Measurements from ENCODE around the gene ACY1. TPM values are rescaled to one million over a fixed set of nuclear protein-coding genes. Genes with fewer than 3 reads are reported as not detected.
A peak's percentile ranks its signal among the peaks of the same experiment; 100 is the strongest.

ACY1 gene
- total RNA-seq, 1 donor from 2014 or later, result 59.4 TPM

DNA sequence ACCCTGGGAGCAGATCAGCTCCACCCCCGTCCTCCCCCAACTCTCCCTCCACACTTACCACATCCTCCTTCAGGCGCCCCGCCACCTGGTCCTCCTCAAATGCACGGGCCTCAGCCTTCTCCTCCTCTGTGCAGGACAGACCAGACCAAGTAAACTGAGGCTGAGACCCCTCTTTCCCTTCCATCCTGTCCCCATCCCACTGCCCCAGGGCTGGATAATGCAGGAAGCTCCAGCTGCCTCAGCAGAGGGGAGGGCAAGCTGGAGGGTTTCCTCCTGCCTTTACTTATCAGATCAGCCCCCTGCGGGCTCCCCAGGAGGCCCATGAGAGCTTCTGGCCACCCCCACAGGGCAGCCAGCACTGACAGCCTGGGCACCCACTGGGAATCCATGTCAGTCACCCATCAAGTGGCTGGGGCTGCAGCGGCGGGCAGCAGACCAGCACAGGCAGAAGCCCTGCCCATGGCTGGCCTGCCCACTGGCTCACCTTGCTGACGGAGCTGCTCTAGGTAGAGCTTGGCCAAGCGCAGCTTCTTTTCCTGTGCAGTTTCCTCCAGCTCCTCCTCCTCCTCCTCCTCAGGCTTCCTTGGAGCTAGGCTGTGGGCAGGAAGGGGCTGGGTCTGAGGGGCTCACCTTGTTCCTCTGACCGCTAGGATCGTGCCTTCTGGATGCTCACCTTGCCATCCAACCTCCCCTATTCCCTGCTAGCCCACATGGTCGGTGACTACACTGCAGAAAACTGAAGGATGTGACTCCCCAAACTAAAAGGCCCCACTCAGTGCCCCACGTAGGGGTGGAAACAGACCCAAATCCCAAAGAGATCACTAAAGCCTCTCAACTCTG, 45.5 kb upstream of the ACY1 start:
- DNase-seq (ENCODE audit: low read depth), result no peak
- no peaks in the 10 kb centered on the region for H3K27me3 ChIP-seq (ENCODE audit: control insufficient read depth, insufficient read depth, low read length)
- TF ChIP-seq, protein P1, sequence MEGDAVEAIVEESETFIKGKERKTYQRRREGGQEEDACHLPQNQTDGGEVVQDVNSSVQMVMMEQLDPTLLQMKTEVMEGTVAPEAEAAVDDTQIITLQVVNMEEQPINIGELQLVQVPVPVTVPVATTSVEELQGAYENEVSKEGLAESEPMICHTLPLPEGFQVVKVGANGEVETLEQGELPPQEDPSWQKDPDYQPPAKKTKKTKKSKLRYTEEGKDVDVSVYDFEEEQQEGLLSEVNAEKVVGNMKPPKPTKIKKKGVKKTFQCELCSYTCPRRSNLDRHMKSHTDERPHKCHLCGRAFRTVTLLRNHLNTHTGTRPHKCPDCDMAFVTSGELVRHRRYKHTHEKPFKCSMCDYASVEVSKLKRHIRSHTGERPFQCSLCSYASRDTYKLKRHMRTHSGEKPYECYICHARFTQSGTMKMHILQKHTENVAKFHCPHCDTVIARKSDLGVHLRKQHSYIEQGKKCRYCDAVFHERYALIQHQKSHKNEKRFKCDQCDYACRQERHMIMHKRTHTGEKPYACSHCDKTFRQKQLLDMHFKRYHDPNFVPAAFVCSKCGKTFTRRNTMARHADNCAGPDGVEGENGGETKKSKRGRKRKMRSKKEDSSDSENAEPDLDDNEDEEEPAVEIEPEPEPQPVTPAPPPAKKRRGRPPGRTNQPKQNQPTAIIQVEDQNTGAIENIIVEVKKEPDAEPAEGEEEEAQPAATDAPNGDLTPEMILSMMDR (IDR thresholded peaks at IDR 0.05; ENCODE audit: insufficient read depth, low read length, poor library complexity, severe bottlenecking), result no peak
- peaks cover 8% of the 10 kb centered on the region for H3K36me3 ChIP-seq (ENCODE audit: control insufficient read depth, insufficient read depth, low read length)
- H3K4me3 ChIP-seq (ENCODE audit: low read depth, low read length), result no peak overlapping the region

DNA sequence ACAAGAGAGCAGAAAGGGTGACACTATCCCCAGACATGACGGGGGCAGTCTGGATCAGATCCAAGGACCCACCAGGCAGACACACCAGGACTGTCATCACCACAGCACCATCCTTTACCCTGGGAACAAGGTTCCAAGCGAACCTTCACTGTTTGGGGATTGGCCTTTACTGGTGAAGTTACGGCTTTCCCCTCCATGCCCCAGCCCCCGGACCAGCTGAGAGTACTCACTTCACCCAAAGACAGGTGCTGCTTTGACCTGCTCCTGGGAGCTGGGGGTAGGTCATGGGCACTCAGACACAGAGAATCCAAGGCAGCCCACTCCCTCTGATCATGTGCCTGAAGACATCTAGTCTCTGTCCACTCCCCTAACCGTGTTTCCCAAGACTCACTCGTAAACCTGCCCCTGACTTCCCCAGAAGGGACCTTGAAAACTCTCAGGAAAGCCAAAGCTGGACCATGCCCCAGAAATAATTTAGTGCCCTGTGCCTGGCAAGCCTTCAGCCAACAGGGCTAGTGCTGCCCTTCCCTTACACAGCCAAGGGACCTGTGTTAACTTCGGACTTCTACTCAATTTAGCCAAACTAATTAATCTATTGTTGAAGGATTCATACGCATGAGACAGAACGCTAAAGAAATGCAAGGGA, 44.4 kb upstream of the ACY1 start:
- no peak overlapping the region for H3K4me3 ChIP-seq (ENCODE audit: low read depth, low read length)
- peaks cover 7% of the 10 kb centered on the region for H3K36me3 ChIP-seq (ENCODE audit: control insufficient read depth, insufficient read depth, low read length)
- DNase-seq (ENCODE audit: low read depth), result no peak
- TF ChIP-seq, protein P1 (IDR thresholded peaks at IDR 0.05; ENCODE audit: insufficient read depth, low read length, poor library complexity, severe bottlenecking), result no peak
- H3K27me3 ChIP-seq (ENCODE audit: control insufficient read depth, insufficient read depth, low read length), result no peaks in the 10 kb centered on the region

DNA sequence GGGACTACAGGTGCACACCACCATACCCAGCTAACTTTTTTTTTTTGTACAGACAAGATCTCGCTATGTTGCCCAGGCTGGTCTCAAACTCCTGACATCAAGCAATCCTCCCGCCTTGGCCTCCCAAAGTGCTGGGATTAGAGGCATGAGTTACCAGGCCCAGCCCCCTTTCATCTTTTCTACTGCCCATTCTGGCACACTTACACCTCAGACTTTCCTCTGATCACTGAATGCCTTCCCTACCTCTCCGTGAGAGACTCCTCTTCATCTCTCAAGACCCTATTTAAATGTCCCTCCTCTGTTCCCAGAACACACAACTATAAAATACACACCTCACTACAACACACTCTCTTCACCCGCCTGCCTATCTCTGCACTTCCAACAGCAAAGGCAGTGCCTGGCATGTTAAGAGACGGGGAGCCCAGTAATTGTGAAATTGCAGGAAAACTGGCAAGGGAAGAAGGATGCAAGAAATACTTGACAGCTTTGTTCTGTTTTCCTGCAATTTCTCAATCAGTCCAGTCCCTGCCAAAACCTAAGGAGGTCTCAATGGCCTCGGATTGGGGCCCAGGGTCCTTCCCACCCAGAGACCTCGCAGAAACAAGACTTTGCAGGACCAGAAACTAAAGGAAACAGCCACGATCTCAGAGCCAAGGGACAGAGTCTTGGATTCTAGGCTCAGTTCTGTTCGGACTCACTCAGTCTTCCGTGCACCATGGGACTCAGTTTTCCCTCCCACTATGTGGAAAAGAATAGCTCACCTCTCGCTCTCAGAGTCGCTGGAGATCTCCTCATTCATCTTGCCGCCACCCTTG, 42.5 kb upstream of the ACY1 start:
- peak overlapping the region; percentile 84 for H3K4me3 ChIP-seq (ENCODE audit: low read depth, low read length)
- TF ChIP-seq, protein P1 (IDR thresholded peaks at IDR 0.05; ENCODE audit: insufficient read depth, low read length, poor library complexity, severe bottlenecking), result no peak
- no peak for DNase-seq (ENCODE audit: low read depth)
- peaks cover 4% of the 10 kb centered on the region for H3K36me3 ChIP-seq (ENCODE audit: control insufficient read depth, insufficient read depth, low read length)
- H3K27me3 ChIP-seq (ENCODE audit: control insufficient read depth, insufficient read depth, low read length), result no peaks in the 10 kb centered on the region

DNA sequence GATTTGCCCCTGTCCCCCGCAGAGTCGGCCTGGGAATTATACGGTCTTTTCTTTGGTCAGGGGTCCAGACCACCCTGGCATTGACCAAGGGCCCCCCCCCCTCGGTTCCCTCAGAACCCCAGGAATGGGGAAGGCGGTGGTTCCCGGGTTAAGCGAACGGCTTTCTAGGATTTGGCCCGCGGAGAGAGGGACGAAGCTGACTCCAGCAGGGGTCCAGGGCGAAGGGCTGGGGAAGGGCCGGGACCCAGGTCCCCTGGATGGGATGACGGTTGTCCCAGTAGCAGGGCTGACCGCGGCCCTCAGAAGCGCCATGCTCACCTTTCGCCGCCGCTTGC, 41.9 kb upstream of the ACY1 start:
- TF ChIP-seq, protein P1 (IDR thresholded peaks at IDR 0.05; ENCODE audit: insufficient read depth, low read length, poor library complexity, severe bottlenecking), result no peak
- peak overlapping the region; percentile 84 for H3K4me3 ChIP-seq (ENCODE audit: low read depth, low read length)
- H3K27me3 ChIP-seq (ENCODE audit: control insufficient read depth, insufficient read depth, low read length), result no peaks in the 10 kb centered on the region
- DNase-seq (ENCODE audit: low read depth), result no peak
- peaks cover 1% of the 10 kb centered on the region for H3K36me3 ChIP-seq (ENCODE audit: control insufficient read depth, insufficient read depth, low read length)

DNA sequence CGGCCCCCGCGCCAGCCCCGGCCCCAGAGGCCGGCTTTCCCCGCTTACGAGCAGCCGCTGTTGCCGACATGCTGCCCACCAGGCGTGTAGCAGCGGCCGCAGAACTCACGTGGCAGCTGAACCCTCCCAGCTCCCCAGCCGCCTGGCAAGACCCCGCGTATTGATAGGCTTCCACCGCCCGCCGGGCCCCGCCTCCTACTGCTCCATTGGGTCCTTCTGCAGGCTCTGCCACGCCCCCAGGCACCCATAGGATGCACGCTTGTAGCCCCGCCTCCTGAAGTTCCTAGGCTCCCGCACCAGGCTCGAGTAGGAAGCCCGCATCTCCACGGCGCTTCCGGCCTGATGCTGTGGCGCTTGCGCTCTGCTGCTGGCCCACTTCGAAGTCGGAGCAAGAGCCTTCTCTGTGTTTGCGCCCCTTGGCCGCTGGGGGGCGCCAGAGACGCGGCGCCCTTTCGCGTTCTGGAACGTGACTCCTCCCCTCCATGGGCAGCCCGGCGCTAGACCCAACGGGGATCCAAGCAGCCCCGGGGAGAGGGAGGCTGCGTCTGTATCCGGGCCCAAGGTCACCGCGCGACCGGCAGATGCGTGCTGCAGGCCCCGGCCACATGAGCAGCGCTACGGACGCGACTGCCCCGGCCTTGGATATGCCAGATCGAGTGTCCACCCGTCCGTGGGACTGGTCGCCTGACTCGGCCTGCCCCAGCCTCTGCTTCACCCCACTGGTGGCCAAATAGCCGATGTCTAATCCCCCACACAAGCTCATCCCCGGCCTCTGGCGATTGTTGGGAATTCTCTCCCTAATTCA, 41.3 kb upstream of the ACY1 start, which contains the start of the genes PARP3 and RRP9:
TSS of gene PARP3 (plus strand) at position 566 of the 805 bp plus-strand sequence. CDS start 993 bp downstream, outside the sequence.
TSS of gene RRP9 (minus strand) at position 107 of the 805 bp plus-strand sequence. CDS start at position 70, 37 bp downstream.
- peak; percentile 100 for DNase-seq (ENCODE audit: low read depth)
- Histone ChIP-seq H3K27me3 (ENCODE audit: control insufficient read depth, insufficient read depth, low read length) (no peaks in the 10 kb centered on the region), H3K36me3 (ENCODE audit: control insufficient read depth, insufficient read depth, low read length) (no peaks in the 10 kb centered on the region), H3K4me3 (ENCODE audit: low read depth, low read length) (peak within 1 kb of the TSS; percentile 84)
- TF ChIP-seq, protein P1 (IDR thresholded peaks at IDR 0.05; ENCODE audit: insufficient read depth, low read length, poor library complexity, severe bottlenecking), result peak; percentile 99
